ENCODE measurements around the gene FAM3A.

- TF ChIP-seq CTCF (conservative IDR thresholded peaks at IDR 0.05; ENCODE audit: low read depth in 2 of 2) (no peak), REST (IDR thresholded peaks at IDR 0.05; ENCODE audit: unreplicated experiment) (no peak), POLR2AphosphoS5 (IDR thresholded peaks at IDR 0.05; ENCODE audit: low read depth) (no peak)
These were observed 704 bp downstream of the FAM3A start for GRCh38 chrX:154515090-154515965.

Measured in GM23338 (cell line).